Ishikawa (cell line): ENCODE results near the gene AUTS2.

Experiments used
- CEBPB ChIP-seq: IDR thresholded peaks from 2 replicates; pipeline ENCODE4 v1.6.1; 2012
- CREB1 ChIP-seq: IDR thresholded peaks from 2 replicates; pipeline ENCODE4 v1.6.1; 2012; ENCODE audit warnings: low read depth
- EGR1 ChIP-seq: IDR thresholded peaks from 2 replicates; pipeline ENCODE4 v1.6.1; 2012
- EP300 ChIP-seq: IDR thresholded peaks from 2 replicates; pipeline ENCODE4 v1.6.1; 2012; ENCODE audit warnings: borderline replicate concordance
- FOXM1 ChIP-seq: IDR thresholded peaks from 2 replicates; pipeline ENCODE4 v1.6.1; 2012; ENCODE audit warnings: low read depth, borderline replicate concordance
- MAX ChIP-seq: IDR thresholded peaks from 2 replicates; pipeline ENCODE4 v1.6.1; 2012
- NFIC ChIP-seq: IDR thresholded peaks from 2 replicates; pipeline ENCODE4 v1.6.1; 2012
- RAD21 ChIP-seq: IDR thresholded peaks from 2 replicates; pipeline ENCODE4 v1.6.1; 2012; ENCODE audit warnings: low read depth
- REST ChIP-seq: IDR thresholded peaks from 2 replicates; pipeline ENCODE4 v1.6.1; 2012; ENCODE audit warnings: low read depth, mild to moderate bottlenecking
- TAF1 ChIP-seq: IDR thresholded peaks from 2 replicates; pipeline ENCODE4 v1.6.1; 2012; ENCODE audit warnings: low read depth, mild to moderate bottlenecking
- TCF12 ChIP-seq: IDR thresholded peaks from 2 replicates; pipeline ENCODE4 v1.6.1; 2012; ENCODE audit warnings: low read depth
- TEAD4 ChIP-seq: IDR thresholded peaks from 2 replicates; pipeline ENCODE4 v1.6.1; 2012
- USF1 ChIP-seq: IDR thresholded peaks from 2 replicates; pipeline ENCODE4 v1.6.1; 2012
- YY1 ChIP-seq: IDR thresholded peaks from 2 replicates; pipeline ENCODE4 v1.6.1; 2012; ENCODE audit warnings: low read depth
- ZBTB7A ChIP-seq: IDR thresholded peaks from 2 replicates; pipeline ENCODE4 v1.6.1; 2012; ENCODE audit warnings: low read depth

Gene AUTS2

GRCh38 chr7:69780379-69780778 lies 182.1 kb downstream of the AUTS2 start:
- TF ChIP-seq EGR1: no peak
- no peak for TF ChIP-seq NFIC
- TF ChIP-seq RAD21: no peak
- no peak for TF ChIP-seq USF1
- TF ChIP-seq REST: no peak
- no peak for TF ChIP-seq MAX
- no peak for TF ChIP-seq CEBPB
- no peak for TF ChIP-seq TEAD4
- no peak for TF ChIP-seq EP300
- no peak for TF ChIP-seq YY1
- no peak for TF ChIP-seq FOXM1
- TF ChIP-seq TAF1: no peak
- no peak for TF ChIP-seq CREB1
- no peak for TF ChIP-seq ZBTB7A
- TF ChIP-seq TCF12: no peak

- TF ChIP-seq NFIC (no peak), TEAD4 (no peak), EP300 (no peak), ZBTB7A (no peak), REST (no peak), CREB1 (no peak), EGR1 (no peak), TAF1 (no peak)
These were observed 183.2 kb downstream of the AUTS2 start for GRCh38 chr7:69781412-69781846.

- TF ChIP-seq YY1: no peak
- no peak for TF ChIP-seq EP300
- no peak for TF ChIP-seq RAD21
- TF ChIP-seq TAF1: no peak
- no peak for TF ChIP-seq TCF12
- TF ChIP-seq CEBPB: no peak
- no peak for TF ChIP-seq USF1
- TF ChIP-seq EGR1: no peak
- TF ChIP-seq ZBTB7A: no peak
- TF ChIP-seq NFIC: no peak
- TF ChIP-seq FOXM1: no peak
- no peak for TF ChIP-seq TEAD4
- TF ChIP-seq REST: no peak
- TF ChIP-seq MAX: no peak
- no peak for TF ChIP-seq CREB1
These were observed 184.8 kb downstream of the AUTS2 start for GRCh38 chr7:69782917-69783684.

GRCh38 chr7:69786730-69787395 lies 188.6 kb downstream of the AUTS2 start:
- TF ChIP-seq FOXM1: no peak
- TF ChIP-seq CREB1: no peak
- TF ChIP-seq EGR1: no peak
- TF ChIP-seq REST: no peak
- no peak for TF ChIP-seq MAX
- TF ChIP-seq NFIC: no peak
- no peak for TF ChIP-seq EP300
